GM18951 (cell line): ENCODE data around the gene BICRA.
"Not testable (repeated sequence)": the region's sequence is repeated elsewhere in the genome, so short reads cannot be mapped to it uniquely, and the experiment has no call there.

Experiments
- POLR2A ChIP-seq: IDR thresholded peaks from 4 replicates; pipeline ENCODE4 v1.6.1; 2011; ENCODE audit warnings: mild to moderate bottlenecking; ENCODE audit not compliant: insufficient read length, insufficient read depth; ENCODE audit errors: extremely low read depth
- in situ Hi-C: fragments of 300-500 bp; cut with MboI; formaldehyde crosslinking; loops from one replicate; pipeline ENCODE4 v1.12.0; 2022; ENCODE audit warnings: low sequenced_read_pairs, mixed read lengths, inconsistent platforms; ENCODE audit not compliant: unreplicated experiment

The BICRA gene

DNA sequence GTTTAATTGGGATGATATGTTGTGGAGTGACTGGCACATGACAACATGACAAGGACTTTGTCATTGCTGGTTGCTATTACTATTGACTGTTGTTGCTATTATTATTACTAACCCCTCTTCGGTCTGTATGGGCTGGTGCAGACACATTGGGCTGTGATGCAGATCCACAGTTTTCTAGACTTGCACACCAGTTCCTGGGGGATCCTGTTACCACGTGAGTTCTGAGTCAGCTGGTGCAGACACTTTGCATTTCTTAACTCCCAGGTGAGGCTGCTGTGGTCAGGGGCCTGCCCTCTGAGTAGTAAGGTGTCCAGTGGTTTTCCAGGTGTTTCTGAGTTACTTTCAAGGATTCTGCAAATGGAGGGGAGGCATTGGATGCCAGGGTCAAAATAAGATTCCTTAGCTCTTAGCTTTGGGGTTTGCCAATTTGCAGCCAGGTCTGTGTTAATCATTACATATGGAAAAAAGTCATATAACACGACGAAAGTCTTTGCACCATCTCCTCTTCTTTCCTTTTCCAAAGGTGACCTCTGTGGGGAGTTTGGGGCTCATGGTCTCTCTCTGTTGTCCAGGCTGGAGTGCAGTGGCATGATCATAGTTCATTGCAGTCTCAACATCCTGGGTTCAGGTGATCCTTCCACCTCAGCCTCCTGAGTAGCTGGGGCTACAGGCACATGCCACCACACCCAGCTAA, 19.3 kb downstream of the BICRA start:
- in situ Hi-C loops, result no loop called here
- TF ChIP-seq POLR2A, result no peak

DNA sequence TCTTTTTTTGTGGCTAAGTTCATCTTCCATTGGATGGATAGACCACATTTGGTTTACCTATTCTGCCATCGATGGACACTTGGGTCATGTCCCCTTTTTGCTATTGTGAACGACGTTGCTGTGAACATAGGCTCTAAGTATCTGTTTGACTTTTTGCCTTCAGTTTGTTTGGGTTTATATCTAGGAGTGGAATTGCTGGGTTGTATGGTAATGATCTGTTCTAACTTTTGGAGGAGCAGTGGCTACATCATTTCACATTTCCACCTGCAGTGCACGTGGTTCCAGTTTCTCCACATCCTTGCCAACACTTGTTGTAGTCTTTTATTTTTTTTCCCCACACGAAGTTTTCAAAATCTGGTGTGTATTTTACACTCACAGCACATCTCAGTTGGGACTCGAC, 21.7 kb downstream of the BICRA start:
- TF ChIP-seq POLR2A, result no peak

DNA sequence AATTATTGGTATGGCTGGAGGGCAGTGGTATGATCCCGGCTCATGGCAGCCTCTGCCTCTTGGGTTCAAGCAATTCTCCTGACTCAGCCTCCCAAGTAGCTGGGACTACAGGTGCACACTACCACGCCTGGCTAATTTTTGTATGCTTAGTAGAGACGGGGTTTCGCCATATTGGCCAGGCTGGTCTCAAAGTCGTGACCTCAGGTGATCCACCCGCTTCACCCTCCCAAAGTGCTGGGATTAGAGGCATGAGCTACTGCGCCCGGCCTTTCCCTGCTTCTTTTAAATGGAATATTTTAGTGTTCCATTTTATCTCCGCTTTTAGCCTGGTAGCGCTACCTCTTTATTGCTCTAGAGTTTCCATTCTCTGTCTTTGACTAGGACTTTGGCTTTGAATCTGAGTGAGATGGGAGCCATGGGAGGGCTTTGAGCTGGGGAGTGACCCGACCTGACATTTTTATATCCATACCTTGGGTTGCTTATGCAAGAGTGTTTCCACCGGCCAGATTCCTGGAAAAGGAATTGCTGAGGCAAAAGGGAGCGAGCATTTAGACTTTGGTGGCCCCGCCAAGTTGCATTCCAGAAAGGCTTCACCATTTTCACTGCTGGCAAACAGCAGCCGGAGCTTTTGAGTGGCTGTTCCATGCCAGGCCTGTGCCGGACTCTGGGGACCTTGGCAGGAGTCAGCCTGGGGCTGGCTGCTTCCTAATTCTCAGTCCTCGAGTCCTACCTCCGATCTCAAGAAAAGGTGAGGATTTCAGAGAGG, 22.9 kb downstream of the BICRA start:
- in situ Hi-C loops, result no loop called here
- TF ChIP-seq POLR2A, result no peak

More for the DNA sequence above, 21.7 kb downstream of the BICRA start:
- in situ Hi-C loops, result no loop called here

DNA sequence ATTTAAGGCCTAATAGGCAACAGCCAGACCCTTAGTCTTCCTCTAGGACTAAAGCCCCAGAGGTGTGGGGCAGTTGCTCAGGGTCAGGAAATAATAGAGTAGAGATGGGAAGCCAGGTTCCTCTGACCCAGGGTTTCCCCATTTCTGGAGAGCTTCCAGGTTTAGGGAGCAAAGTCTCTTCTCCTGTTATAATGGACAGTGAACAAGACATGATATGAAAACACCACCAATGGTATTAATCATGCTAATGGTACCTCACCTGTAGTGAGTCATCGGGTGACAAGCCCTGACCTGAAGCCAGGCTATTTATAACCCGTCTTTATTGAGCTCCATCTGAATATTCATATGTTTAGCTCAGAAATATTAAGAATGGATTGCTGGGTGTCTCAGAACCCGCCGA, 24.6 kb downstream of the BICRA start:
- in situ Hi-C loops, result no loop called here

DNA sequence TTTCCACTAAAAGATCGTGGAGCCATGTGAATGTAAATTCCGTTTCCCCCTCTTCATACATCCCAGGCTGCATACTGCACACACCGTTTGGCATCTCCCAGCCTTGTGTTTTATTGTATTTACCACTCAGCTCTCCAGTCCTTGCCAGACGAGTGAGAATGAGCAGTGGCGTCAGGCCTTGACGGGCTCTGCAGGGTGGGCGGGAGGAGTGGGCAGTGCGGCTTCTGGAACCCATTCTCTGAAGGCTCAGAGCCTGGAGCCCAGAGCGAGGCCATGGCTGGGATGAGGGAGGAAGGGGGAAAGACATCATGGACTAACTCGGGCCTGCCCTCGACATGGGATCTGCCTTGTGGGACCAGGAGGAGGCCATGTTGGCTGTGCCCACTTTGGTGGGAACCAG, 25.1 kb downstream of the BICRA start:
- in situ Hi-C loops, result no loop called here

More for the DNA sequence above, 24.6 kb downstream of the BICRA start:
- no peak for TF ChIP-seq POLR2A

DNA sequence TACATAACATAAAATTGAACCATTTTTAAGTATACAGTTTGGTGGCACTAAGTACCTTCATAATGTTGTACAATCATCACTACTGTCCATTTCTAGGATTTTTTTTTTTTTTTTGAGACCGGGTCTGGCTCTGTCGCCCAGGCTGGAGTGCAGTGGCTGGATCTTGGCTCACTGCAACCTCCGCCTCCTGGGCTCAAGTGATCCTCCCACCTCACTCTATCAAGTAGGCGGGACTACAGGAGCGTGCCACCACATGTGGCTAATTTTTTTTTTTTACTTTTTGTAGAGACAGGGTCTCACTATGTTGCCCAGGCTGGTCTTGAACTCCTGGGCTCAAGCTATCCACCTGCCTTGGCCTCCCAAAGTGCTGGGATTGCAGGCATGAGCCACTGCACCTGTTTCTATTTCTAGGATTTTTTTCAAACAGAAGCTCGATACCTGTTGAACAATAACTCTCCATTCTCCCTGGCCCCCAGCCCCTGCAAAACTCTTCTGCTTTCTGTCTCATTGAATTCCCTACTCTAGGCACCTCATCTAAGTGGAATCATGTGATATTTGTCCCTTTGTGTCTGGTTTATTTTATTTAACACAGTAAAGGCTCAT, 26.3 kb downstream of the BICRA start:
- in situ Hi-C loops, result not testable (repeated sequence)

More for the DNA sequence above, 25.1 kb downstream of the BICRA start:
- TF ChIP-seq POLR2A, result no peak

DNA sequence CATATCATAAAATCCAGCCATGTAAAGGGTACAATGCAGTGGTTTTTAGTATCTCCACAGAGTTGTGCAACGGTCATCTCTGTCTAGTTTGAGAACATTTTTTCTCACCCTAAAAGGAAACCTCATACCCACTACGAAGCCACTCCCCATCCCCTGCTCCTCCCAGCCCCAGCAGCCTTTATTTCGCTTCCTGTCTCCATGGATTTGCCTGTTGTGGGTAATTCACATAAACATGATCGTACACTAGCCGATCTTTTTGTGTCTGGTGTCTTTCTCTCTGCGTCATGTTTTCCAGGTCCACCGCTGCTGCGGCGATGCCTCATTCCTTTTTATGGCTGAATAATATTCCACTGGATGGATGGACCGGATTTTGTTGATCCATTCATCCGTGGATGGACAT, 28.6 kb downstream of the BICRA start:
- no peak for TF ChIP-seq POLR2A
- in situ Hi-C loops, result no loop called here

DNA sequence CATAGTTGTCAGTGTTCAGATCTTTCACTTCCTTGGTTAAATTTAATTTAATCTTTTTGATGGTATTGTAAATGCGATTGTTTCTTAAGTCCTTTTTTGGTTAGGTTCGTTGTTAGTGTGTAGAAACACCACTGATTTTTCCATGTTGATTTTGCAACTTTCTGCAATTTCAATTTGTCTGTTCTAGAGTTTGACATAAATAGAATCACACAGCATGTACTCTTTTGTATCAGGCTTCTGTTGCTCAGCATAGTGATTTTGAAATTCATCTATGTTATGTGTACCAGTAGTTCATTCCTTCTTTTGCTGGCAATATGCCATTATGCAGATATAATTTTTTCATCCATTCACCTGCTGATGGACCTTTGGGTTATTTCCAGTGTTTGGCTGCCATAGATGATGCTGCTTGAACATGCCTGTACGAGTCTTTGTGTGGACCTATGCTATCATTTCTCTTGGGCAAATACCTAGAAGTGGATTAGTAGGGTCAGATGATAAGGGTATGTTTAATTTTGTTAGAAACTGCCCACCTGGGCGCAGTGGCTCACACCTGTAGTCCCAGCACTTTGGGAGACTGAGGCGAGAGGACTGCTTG, 33.1 kb downstream of the BICRA start:
- in situ Hi-C loops, result no loop called here
- no peak for TF ChIP-seq POLR2A

DNA sequence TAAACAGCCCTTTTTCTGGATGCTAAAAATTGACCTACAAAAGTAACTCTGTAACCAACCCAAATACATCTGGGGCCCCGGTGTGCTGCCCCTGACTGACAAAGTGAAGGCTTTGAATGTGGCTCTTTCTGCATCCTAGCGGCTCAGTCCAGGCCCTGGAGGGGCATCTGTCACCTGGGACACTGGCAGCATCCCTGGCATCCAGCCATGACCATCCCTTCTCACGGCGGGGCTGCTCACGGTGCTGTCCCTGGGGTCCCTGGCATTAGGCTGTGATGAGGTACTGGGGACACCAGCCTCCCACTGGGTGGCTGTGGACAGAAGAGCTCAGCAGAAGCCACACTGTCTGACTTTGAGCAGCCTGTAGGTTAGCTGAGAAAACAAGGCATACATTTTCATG, 34.3 kb downstream of the BICRA start:
- in situ Hi-C loops, result no loop called here
- no peak for TF ChIP-seq POLR2A

DNA sequence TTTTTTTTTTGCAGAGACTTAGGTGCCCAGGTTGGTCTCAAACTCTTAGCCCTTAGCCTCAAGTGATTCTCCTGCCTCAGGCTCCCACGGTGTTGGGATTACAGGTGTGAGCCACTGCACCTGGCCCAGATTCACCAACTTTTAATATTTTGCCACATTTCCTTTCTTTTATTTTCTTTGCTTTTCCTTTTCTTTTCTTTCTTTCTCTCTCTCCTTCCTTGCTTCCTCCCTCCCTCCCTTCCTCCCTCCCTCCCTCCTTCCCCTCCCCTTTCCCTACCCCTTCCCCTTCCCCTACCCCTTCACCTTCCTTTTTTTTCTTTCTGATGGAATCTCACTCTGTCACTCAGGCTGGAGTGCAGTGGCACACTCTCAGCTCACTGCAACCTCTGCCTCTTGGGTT, 35.3 kb downstream of the BICRA start:
- in situ Hi-C loops, result no loop called here
- TF ChIP-seq POLR2A, result no peak

DNA sequence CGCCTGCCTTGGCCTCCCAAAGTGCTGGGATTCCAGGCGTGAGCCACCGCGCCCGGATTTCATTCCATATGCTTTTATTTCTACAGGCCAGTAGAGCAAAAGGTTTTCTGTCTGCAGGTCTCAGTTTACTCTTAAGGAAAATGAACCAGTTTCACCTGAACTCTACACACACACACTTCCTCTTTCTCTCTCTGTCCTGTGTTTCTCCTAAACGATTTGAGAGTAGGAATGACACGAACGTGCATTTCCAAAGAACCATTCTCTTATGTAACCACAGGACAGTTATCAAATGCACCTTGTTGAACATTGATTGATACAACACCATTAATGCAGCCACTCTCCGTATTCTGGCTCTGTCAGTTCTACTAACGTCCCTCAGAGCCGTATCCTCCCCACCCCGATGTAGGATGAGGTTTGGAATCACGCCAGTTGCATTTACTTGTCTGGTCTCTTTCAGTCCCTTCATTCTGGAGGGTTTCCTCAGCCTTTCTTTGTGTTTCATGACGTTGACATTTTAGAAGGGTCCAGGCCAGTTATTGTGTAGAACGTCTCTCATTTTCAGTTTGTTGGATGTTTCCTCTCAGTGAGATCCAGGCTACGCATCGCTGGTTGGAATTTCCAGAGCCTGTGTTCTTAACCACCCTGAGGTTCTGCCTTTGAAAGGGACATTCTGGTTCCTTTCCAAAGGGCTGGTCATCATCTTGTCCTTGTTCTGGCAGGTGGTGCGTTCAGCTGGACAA, 36.0 kb downstream of the BICRA start:
- in situ Hi-C loops, result no loop called here
- no peak for TF ChIP-seq POLR2A

DNA sequence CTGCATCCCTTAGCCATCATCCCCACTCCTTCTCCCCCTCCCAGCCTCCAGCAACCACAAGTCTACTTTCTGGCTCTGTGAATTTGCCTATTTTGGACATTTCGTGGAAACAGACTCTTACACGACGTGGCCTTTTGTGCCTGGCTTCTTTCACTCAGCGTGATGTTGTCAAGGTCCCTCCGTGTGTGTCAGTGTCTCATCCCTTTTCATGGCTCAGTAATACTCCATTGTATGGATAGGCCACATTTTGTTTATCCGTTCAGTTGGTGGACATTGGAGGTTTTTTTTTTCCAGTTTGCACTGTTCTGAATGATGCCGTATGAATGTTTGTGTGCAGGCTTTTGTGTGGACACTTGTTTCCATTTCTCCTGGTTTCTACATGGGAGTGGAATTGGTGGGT, 38.0 kb downstream of the BICRA start:
- no peak for TF ChIP-seq POLR2A
- in situ Hi-C loops, result no loop called here

DNA sequence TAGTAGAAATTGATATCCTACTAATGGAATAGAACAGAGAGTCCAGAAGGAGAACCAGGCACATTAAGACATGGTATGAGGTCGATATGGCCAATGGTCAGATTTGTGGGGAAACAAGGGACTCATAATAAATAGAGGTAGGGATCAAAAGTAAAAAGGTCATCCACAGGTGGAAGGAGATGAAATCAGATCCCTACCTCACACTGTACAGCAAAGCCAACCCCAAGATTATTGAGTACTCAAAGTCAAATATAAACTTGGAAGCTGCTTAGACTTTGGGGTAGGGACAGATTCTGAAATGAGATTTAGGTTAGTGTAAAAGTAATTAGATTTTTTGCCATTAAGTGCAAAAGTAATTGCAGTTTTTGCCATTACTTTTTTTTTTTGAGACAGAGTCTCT, 40.7 kb downstream of the BICRA start:
- no peak for TF ChIP-seq POLR2A
- in situ Hi-C loops, result no loop called here
